Colonic mucosa (tissue), 4 donors: ENCODE results near the gene ANKHD1. TPM values are rescaled to one million over a fixed set of nuclear protein-coding genes. Genes with fewer than 3 reads are reported as not detected.
"Not testable (repeated sequence)": the region's sequence is repeated elsewhere in the genome, so short reads cannot be mapped to it uniquely, and the experiment has no call there.

Experiments
- DNase-seq: peaks from one replicate; pipeline ENCODE4 v3.0.0-alpha.2; 2020
- H3K27ac ChIP-seq: fragments of 200-600 bp; one replicate; pipeline ENCODE4 v1.8.0; 2021
- H3K27me3 ChIP-seq: fragments of 200-600 bp; one replicate; pipeline ENCODE4 v1.8.0; 2021
- H3K36me3 ChIP-seq: fragments of 200-600 bp; one replicate; pipeline ENCODE4 v1.8.0; 2021
- H3K4me1 ChIP-seq: fragments of 200-600 bp; one replicate; pipeline ENCODE4 v1.8.0; 2021; ENCODE audit warnings: mild to moderate bottlenecking
- H3K4me3 ChIP-seq: fragments of 200-600 bp; one replicate; pipeline ENCODE4 v1.8.0; 2021
- H3K9ac ChIP-seq, 2 donors: one replicate each; pipeline ENCODE4 v1.7.0; 2013; ENCODE audit warnings: control low read depth in 2 of 2, low read depth in 2 of 2, low read length in 2 of 2
- H3K9me3 ChIP-seq: fragments of 200-600 bp; one replicate; pipeline ENCODE4 v1.8.0; 2021
- CTCF ChIP-seq: fragments of 200-600 bp; IDR thresholded peaks from one replicate; pipeline ENCODE4 v1.8.0; 2022; ENCODE audit warnings: antibody characterized with exemption, mild to moderate bottlenecking
- intact Hi-C: fragments of 100-400 bp; cut with DNase I; formaldehyde crosslinking; loops from one replicate; pipeline ENCODE4 v1.14.1; 2022
- total RNA-seq, 2 donors: library from RNA; stranded (reverse); fragmentation: NEBNext Ultra II Directional in 1 of 2; extraction: Animal tissue kit (Norgen Biotek cat#: 25700) in 1 of 2; gene quantifications; one replicate each; pipeline ENCODE4 v1.2.1, GENCODE V29; 2021
- donor health status: healthy.
- donor health status: DM: no; HTN: no; CAD: no.
- donor health status: DM: no; HTN: no; CAD: no.

The ANKHD1 gene
- total RNA-seq, 2 donors from 2014 or later, result 108 to 115 TPM

DNA sequence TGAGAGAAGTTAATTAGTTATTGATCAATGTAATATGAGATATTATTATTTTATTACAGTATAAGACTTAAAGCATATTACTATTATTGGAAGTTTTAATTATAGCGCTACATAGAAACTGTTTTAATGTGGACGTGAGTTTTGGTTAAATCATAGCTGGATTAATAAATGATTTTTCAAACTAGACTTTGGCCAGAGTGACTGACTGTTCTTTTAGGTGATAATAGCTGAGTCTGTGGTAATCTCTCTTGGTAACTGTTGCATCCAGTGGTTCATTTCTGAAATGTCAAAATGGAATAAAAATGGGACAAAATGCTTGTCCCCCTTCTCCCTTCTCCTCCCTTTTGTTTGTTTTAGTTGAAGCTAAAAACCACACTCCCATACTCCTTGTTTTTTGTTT, 28.1 kb downstream of the ANKHD1 start:
- no peaks in the 10 kb centered on the region for H3K27me3 ChIP-seq
- TF ChIP-seq CTCF, result no peak
- intact Hi-C loops, result no loop called here
- H3K36me3 ChIP-seq, result no peaks in the 10 kb centered on the region
- no peak overlapping the region for H3K4me3 ChIP-seq
- no peaks in the 10 kb centered on the region for H3K9me3 ChIP-seq
- no peak for DNase-seq
- H3K4me1 ChIP-seq, result no peaks in the 10 kb centered on the region
- no peak overlapping the region for H3K9ac ChIP-seq
- H3K27ac ChIP-seq, result no peak overlapping the region

GRCh38 chr5:140432212-140432611, 30.6 kb downstream of the ANKHD1 start:
- no peak for DNase-seq
- H3K27ac ChIP-seq, result no peak overlapping the region
- H3K4me3 ChIP-seq, result no peak overlapping the region
- no peaks in the 10 kb centered on the region for H3K36me3 ChIP-seq
- no peaks in the 10 kb centered on the region for H3K27me3 ChIP-seq
- intact Hi-C loops, result no loop called here
- no peaks in the 10 kb centered on the region for H3K9me3 ChIP-seq
- H3K4me1 ChIP-seq, result no peaks in the 10 kb centered on the region
- no peak for TF ChIP-seq CTCF
- no peak overlapping the region for H3K9ac ChIP-seq

GRCh38 chr5:140432916-140433315, 31.3 kb downstream of the ANKHD1 start:
- no peaks in the 10 kb centered on the region for H3K27me3 ChIP-seq
- no peaks in the 10 kb centered on the region for H3K36me3 ChIP-seq
- DNase-seq, result no peak
- no peak overlapping the region for H3K4me3 ChIP-seq
- no peak overlapping the region for H3K27ac ChIP-seq
- intact Hi-C loops, result no loop called here
- no peak for TF ChIP-seq CTCF
- no peaks in the 10 kb centered on the region for H3K4me1 ChIP-seq
- H3K9ac ChIP-seq, result no peak overlapping the region
- H3K9me3 ChIP-seq, result no peaks in the 10 kb centered on the region

DNA sequence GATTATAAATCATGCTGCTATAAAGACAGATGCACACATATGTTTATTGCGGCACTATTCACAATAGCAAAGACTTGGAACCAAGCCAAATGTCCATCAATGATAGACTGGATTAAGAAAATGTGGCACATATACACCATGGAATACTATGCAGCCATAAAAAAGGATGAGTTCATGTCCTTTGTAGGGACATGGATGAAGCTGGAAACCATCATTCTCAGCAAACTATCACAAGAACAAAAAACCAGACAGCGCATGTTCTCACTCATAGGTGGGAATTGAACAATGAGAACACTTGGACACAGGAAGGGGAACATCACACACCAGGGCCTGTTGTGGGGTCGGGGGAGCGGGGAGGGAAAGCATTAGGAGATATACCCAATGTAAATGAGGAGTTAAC, 55.7 kb downstream of the ANKHD1 start:
- H3K4me1 ChIP-seq, H3K4me3 ChIP-seq, H3K9ac ChIP-seq, H3K9me3 ChIP-seq, H3K27me3 ChIP-seq, H3K36me3 ChIP-seq, DNase-seq, intact Hi-C loops, H3K27ac ChIP-seq: not testable (repeated sequence)

DNA sequence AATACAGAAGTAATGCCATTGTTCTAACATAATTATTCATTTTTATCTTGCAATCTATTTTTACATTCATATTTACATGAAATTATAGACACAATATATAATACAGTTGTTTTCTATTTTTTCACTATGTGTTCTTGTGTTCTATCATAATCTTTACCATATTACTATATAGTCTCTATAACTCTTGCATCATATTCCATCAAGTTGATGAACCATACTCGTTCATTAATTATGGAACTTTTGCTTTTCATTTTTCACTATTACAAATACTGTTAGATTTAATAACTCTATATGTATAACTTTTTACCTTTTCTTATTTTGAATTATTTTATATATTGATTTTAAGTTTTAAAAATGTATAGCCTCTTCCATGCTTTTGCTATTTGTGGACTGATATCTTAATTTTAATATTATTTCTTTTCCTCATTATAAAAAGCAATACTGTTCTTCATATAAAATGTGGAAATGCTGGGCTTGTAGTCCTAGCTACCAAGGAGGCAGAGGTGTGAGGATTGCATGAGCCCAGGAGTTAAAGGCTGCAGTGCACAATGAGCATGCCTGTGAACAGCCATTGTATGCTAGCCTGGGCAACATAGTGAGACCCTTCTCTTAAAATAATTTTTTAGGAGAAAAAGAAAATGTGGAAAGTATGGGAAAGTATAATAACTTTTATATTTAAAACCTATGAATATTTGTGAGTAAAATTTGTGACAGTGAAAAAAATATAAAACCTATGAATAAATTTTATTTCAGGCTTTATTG, 65.5 kb downstream of the ANKHD1 start:
- TF ChIP-seq CTCF, result no peak
- Histone ChIP-seq H3K4me3 (no peak overlapping the region), H3K36me3 (no peaks in the 10 kb centered on the region), H3K9ac (no peak overlapping the region), H3K9me3 (no peaks in the 10 kb centered on the region), H3K27ac (no peak overlapping the region), H3K27me3 (no peaks in the 10 kb centered on the region), H3K4me1 (no peaks in the 10 kb centered on the region)
- intact Hi-C loops, result no loop called here
- DNase-seq, result no peak

- Histone ChIP-seq H3K9me3 (no peaks in the 10 kb centered on the region), H3K4me3 (no peak overlapping the region), H3K9ac (no peak overlapping the region), H3K27me3 (no peaks in the 10 kb centered on the region), H3K27ac (no peak overlapping the region), H3K4me1 (no peaks in the 10 kb centered on the region), H3K36me3 (no peaks in the 10 kb centered on the region)
- intact Hi-C loops, result no loop called here
- TF ChIP-seq CTCF, result no peak
- DNase-seq, result no peak
Measured at GRCh38 chr5:140468188-140468587, 66.6 kb downstream of the ANKHD1 start.
